HFFc6 (cell line): ENCODE results near the gene SEMA6A. TPM values are rescaled to one million over a fixed set of nuclear protein-coding genes. Genes with fewer than 3 reads are reported as not detected.

Source experiments
- DNase-seq: peaks from one replicate; pipeline ENCODE4 v3.0.0-alpha.2; 2018
- H3K27ac Mint-ChIP-seq: 2 replicates; pipeline ENCODE4 v1.8.0; 2020; ENCODE audit warnings: mild to moderate bottlenecking, mixed read lengths
- H3K27me3 Mint-ChIP-seq: 2 replicates; pipeline ENCODE4 v1.8.0; 2021; ENCODE audit warnings: mild to moderate bottlenecking, moderate library complexity, mixed read lengths; ENCODE audit not compliant: insufficient read depth
- H3K36me3 Mint-ChIP-seq: 2 replicates; pipeline ENCODE4 v1.8.0; 2021; ENCODE audit warnings: low read depth, mixed read lengths
- H3K4me1 Mint-ChIP-seq: 2 replicates; pipeline ENCODE4 v1.8.0; 2020; ENCODE audit warnings: low read depth, mixed read lengths
- H3K4me3 Mint-ChIP-seq: 2 replicates; pipeline ENCODE4 v1.8.0; 2020; ENCODE audit warnings: mild to moderate bottlenecking, moderate library complexity, mixed read lengths
- H3K9me3 Mint-ChIP-seq: 2 replicates; pipeline ENCODE4 v1.8.0; 2020; ENCODE audit warnings: mild to moderate bottlenecking, mixed read lengths
- total RNA-seq, 6 experiments: library from RNA; stranded (reverse); fragmentation: NEBNext Ultra II Directional; extraction: Animal tissue kit (Norgen Biotek cat#: 25700); gene quantifications; 2 replicates in 1 of 6; 3 replicates in 5 of 6; pipeline ENCODE4 v1.2.3, GENCODE V29; 2021
- TF ChIP-seq, protein P1 (sequence below): fragments of 200-600 bp; sonication (generic); IDR thresholded peaks from 2 replicates; pipeline ENCODE4 v1.5.0; 2021; ENCODE audit warnings: antibody characterized with exemption, mild to moderate bottlenecking

The SEMA6A gene
- total RNA-seq, 6 experiments from 2014 or later: 0.20 to 0.76 (median 0.44) TPM

DNA sequence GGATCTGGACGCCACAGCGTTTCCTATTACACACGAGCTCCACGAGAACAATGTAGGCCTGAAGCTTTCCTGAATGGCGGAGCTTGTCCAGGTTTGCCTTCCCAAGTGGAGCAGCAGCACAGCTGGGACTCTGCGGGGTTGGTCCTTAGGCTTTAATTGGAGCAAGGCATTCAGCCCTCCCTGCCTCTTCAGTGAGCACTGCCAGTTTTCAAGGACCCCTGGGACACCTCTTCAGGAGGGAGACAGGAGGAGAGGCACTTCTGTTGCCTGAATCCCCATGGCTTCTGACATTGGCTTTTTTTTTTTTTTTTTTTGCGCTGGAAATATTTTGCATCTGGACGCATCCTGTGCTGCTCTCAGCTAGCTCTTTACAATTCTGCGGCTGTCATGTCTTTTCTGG lies 179.4 kb downstream of the SEMA6A start:
- Mint-ChIP-seq H3K36me3 (no peaks in the 10 kb centered on the region), H3K4me1 (no peaks in the 10 kb centered on the region), H3K4me3 (no peak overlapping the region), H3K27me3 (no peaks in the 10 kb centered on the region; the same call in 1 of the 2 replicates), H3K27ac (no peak overlapping the region), H3K9me3 (no peaks in the 10 kb centered on the region)
- DNase-seq: no peak
- TF ChIP-seq, protein P1, sequence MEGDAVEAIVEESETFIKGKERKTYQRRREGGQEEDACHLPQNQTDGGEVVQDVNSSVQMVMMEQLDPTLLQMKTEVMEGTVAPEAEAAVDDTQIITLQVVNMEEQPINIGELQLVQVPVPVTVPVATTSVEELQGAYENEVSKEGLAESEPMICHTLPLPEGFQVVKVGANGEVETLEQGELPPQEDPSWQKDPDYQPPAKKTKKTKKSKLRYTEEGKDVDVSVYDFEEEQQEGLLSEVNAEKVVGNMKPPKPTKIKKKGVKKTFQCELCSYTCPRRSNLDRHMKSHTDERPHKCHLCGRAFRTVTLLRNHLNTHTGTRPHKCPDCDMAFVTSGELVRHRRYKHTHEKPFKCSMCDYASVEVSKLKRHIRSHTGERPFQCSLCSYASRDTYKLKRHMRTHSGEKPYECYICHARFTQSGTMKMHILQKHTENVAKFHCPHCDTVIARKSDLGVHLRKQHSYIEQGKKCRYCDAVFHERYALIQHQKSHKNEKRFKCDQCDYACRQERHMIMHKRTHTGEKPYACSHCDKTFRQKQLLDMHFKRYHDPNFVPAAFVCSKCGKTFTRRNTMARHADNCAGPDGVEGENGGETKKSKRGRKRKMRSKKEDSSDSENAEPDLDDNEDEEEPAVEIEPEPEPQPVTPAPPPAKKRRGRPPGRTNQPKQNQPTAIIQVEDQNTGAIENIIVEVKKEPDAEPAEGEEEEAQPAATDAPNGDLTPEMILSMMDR: no peak

DNA sequence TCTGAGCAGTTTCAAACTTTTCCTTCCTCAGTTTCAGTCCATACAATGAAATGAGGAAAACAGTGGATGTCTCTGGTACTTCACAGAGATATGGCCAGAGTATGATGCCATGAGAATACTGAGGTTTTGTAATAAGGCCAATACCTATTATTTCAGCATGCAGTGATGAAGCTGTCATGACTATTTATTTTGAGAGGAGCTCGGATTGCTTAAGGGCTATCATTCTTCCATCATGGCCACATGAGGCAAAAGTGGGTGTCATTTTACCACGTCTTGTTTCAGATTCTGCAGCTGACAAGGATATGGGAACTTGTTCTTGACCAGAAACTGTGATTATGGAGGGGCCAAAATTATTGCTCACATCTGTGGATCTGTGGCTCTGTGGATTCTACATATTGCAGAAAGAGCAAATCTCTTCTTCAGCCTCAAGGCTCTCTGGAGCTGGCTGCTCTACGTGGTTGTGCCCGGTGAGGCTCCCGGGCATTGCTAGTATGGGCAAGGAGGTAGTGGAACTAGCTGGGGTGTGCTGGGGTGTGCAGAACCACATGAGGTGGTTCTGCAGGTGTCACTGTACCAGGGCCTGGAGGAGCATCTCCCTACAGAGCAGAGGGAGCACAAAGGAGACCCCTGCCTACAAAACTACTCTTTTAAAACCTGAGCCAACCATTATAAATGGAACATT lies 180.3 kb downstream of the SEMA6A start:
- no peak overlapping the region for H3K27ac Mint-ChIP-seq
- no peaks in the 10 kb centered on the region for H3K36me3 Mint-ChIP-seq
- no peak overlapping the region for H3K4me3 Mint-ChIP-seq
- H3K27me3 Mint-ChIP-seq: no peaks in the 10 kb centered on the region; the same call in 1 of the 2 replicates
- H3K9me3 Mint-ChIP-seq: no peaks in the 10 kb centered on the region
- TF ChIP-seq, protein P1: no peak
- DNase-seq: no peak
- H3K4me1 Mint-ChIP-seq: no peaks in the 10 kb centered on the region
